GM21367 (cell line): ENCODE data around the gene ANGPTL4.
"Not testable (repeated sequence)": the region's sequence is repeated elsewhere in the genome, so short reads cannot be mapped to it uniquely, and the experiment has no call there.

Experiments used
- ATAC-seq: cut with Tn5 transposase; IDR thresholded peaks from one replicate; pipeline ENCODE4 v1.9.1; 2021; ENCODE audit not compliant: unreplicated experiment

Gene ANGPTL4

DNA sequence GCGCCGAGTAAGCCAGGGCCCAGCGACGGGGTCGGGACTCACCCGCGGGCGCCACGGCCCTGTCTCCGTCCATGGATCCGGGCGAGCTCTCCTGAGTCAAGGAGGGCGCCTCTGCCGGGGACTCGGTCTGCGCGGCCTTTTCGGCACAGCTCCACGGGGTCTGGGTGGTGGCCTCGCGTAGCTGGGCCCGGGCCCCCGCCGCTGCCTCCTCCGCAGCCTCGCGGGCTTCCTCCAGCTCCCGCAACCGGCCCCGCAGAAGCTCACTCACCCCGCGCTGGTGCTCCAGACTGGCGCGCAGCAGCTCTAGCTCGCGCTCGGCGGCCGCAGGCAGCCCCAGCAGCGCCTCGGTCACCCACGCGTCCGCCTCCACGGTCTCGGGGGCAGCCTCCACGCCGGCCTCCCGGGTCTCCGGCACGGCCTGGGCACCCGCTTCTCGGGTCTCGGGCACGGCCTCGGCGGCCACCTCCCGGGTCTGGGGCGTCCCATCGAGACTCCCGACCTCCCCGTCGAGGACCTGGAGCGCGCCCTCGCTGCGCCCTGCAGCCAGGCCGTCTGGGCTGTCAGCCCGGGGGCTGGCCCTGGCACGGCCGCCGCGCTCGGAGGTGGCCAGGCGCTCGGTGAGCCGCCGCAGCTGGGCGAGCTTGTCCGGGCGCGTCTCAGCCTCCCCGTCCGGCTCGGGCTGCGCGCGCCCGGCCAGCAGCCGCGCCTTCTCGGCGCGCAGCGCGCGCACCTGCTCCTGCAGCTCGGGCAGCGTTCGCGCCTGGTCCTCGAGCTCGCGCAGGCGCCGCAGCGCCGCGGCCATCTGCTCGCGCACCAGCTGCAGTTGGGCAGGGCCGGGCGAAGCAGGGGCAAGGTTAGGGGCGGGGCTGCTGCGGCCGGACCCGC is 29.3 kb upstream of the ANGPTL4 start:
- ATAC-seq = no peak

GRCh38 chr19:8335343-8336071 is 28.4 kb upstream of the ANGPTL4 start:
- no peak for ATAC-seq

DNA sequence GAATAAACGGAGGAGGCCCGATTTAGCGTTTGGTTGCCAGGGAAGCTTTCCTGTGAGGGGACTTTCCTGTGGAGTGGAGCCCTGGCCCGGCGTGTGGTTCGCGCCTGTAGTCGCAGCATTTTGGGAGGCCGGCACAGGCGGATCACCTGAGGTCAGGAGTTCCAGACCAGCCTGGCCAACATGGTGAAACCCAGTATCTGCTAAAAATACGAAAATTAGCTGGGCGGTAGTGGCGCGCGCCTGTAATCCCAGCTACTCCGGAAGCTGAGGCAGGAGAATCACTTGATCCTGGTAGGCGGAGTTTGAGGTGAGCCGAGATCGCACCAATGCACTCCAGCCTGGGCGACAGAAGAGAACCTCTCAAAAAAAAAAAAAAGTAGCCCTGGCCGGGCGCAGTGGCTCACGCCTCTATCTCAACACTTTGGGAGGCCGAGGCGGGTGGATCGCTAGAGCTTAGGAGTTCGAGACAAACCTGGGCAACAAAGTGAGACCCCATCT is 27.8 kb upstream of the ANGPTL4 start:
- no peak for ATAC-seq

DNA sequence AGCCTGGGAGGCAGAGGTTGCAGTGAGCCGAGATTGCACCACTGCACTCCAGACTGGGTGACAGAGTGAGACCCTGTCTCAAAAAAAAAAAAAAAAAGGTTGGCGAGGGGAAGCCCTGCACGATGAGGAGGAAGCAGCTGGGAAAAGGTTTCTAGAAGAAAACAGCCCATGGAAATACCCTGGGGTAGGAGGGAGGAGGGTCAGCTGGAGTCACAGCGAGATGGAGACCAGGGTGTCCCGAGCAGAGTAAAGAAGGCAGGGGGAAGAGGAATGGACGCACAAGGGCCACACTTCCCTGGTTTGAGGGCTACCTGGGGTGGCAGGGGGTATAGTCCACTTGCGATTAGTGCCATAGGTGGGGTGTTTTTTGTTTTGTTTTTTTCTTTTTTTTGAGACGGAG is 27.3 kb upstream of the ANGPTL4 start:
- ATAC-seq = no peak

DNA sequence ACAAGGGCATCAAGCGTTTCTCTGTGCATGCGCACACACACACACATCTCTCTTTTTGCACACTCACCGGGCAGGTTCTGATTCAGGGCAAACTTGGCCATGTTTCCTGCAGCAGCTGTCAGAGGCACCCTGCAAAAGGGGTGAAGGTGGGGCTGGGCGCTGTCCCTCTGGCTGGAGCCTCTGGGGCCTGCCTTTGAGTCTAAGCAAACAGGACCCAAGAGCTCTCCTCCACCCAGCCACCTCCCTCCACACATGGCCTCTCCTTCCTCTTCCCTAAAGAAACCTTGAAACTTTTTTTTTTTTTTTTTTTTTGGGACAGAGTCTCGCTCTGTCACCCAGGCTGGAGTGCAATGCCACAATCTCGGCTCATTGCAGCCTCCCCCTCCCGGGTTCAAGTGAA is 26.2 kb upstream of the ANGPTL4 start:
- ATAC-seq = no peak

GRCh38 chr19:8338835-8339234 is 25.1 kb upstream of the ANGPTL4 start:
- ATAC-seq = no peak

GRCh38 chr19:8340341-8341096 is 23.4 kb upstream of the ANGPTL4 start:
- ATAC-seq = no peak

GRCh38 chr19:8341504-8341903 is 22.5 kb upstream of the ANGPTL4 start:
- ATAC-seq = not testable (repeated sequence)

DNA sequence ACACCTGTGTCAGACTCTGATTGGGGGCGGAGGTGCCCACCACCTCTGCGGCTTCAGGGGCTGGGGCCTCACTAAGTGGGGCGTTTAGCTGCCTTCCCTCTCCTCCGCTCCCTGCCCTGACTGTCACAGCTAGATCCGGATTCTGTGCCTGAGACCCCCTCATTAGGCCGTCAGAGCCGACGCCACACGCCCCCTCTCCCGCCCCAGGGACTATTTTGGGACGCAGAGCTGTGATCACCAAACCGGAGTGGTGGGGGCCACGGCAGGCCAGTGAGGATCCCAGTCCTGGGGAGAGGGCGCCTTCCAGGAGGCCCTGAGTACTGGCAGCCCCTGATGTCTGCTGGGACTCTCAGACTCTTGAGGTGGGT is 21.7 kb upstream of the ANGPTL4 start:
- no peak for ATAC-seq

DNA sequence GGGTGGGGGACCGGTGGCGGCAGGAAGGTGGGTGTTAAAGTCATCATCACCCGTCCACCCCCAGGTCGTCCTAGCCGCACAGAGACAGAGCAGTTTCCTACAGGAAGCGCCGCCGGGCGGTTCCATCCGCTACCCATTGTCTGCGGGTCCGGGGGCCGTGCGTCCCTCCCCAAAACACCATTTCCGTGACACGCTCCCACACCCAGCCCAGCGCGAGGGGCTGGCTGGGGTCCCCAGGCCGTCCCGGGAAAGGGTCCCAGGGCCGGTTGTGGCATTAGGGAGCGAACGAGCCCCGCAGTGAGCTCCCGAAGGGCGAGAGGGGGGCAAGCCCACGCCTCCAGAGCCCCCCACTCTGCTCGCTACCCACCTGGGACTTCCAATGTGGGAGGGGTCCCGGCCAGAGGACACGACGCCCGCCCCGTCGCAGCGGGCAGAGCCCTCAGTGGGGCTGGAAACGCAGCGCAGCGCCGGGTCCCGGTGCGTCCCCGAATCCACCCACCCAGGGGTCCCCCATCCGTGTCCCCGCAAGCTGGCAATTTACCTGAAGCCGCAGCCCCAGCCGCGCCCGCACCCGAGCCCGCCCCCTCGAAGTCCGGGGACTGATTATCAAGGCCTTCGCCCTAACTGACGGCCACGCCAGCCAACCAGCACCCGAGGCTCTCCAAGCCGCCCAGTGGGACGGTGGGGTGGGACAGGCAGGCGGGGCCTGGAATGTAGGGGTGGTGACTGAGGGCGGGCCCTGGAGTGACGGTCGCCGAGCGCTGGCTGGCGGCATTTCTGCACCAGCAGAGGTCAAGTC is 21.1 kb upstream of the ANGPTL4 start, which contains the start of gene KANK3:
Gene KANK3 (minus strand): TSS at position 579 of the 799 bp plus-strand sequence. CDS start 5,434 bp downstream, outside the sequence.
- ATAC-seq = peak; percentile 55

GRCh38 chr19:8343483-8343844 is 20.5 kb upstream of the ANGPTL4 start:
- no peak for ATAC-seq

DNA sequence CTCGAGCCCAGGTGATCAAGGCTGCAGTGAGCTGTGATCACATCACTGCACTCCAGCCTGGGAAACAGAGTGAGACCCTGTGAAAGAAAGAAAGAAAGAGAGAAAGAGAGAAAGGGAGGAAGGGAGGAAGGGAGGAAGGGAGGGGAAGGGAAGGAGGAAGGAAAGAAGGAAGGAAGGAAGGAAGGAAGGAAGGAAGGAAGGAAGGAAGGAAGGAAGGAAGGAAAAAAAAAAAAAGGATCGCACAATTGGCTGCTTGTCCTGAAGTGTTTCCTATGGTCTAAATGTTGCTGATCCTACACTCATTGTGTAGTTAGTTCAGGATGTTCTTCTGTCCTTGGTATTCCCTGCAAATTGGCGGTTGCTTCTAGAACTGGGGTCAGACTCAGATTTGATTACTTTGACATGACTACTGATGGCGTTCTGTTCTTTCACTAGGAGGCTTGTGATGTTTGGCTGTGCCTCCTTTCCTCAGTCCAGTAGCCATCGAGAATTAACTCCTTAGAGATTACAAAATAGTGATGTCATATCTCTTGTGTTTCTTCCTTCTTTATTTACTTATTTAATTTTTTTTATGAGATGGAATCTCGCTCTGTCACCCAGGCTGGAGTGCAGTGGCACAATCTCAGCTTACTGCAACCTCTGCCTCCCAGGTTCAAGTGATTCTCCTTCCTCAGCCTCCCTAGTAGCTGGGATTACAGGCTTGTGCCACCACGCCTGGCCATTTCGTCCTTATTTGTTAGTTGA is 14.2 kb upstream of the ANGPTL4 start:
- not testable (repeated sequence) for ATAC-seq

DNA sequence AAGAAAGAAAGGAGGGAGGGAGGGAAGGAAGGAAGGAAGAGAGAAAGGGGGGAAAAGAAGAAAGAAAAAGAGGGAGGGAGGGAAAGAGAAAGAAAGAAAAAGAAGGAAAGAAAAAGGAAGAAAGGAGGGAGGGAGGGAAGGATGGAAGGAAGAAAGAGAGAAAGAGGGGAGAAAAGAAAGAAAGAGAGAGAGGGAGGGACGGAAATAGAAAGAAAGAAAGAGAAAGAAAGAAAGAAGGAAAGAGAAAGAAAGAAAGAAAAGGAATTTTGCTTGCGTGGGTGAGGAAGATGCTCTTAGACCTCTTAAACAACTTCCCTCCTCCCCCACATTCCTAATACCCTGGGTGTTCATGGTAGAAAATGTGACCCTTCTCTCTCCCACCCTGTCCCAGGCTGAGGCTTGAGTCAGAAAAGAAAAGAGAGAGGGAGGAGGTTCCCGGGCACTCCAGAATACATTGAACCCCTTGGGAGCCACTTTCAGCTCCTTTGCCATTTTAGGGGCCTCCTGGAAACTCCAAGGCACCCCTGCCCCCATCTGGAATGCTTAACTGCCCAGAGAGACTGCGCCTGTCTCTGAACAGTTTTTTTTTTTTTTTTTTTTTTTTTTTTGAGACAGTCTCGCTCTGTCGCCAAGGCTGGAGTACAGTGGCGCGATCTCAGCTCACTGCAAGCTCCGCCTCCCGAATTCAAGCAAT is 11.7 kb upstream of the ANGPTL4 start:
- ATAC-seq = no peak

GRCh38 chr19:8352845-8353244 is 11.1 kb upstream of the ANGPTL4 start:
- ATAC-seq = not testable (repeated sequence)

DNA sequence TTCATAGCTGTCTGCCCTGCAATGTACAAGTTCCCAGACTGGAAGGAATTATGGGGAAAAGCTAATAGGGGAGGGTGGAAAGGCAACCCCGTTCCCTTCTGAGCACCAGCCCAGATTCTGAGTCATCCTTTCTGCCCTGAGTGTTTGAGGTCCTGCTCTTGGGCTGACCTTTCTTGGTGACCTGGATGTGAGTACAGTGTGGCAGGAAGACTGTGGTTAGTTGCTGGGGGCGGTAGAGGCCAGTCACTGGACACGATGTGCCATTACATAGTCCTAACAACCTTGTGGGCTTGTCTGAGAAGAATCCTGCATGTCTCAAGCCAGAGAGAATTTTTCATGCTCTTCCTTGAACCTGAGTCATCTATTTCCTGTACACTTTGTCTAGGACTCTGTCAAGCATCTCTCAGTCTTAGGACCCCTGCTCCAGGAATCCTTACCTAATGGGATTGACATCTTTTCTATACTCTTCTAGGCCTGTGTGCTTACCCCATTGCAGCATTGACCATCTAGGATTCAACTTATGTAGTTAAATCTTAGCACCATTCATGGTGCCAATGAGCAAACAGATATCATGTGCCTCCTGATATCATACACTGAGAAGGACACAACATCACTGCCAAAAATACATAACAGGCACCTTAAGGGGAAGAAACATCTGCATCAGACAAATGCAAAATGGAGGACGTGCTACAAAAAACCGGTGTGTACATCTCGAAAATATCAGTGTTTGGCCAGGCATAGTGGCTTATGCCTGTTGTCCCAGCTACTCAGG is 8.1 kb upstream of the ANGPTL4 start:
- ATAC-seq = no peak

DNA sequence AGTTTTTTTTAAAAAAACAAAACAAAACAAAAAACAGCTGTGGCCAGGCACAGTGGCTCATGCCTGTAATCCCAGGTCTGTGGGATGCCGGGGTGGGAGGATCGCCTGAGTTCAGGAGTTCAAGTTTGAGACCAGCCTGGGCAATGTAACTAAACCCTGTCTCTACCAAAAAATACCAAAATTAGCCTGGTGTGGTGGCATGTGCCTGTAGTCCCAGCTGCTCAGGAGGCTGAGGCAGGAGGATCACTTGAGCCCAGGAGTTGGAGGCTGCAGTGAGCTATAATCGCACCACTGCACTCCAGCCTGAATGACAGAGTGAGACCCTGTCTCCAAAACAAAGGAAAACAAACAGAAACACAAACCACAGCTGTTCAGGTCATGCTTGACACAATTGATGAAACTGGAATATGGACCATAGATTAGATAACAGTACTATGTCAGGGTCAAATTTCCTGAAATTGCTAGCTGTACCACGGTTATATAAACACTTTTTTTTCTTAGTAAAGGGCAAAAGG is 6.9 kb upstream of the ANGPTL4 start:
- ATAC-seq = no peak

DNA sequence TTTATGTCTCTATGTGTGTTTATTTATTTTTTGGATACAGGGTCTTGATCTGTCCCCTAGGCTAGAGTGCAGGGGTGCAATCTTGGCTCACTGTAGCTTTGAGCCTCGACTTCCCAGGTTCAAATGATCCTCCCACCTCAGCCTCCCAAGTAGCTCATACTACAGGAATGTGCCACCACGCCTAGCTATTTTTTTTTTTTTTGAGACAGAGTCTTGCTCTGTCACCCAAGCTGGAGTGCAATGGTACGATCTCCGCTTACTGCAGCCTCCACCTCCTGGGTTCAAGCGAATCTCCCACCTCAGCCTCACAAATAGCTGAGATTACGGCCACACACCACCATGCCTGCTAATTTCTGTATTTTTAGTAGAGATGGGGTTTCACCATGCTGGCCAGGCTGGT is 5.0 kb upstream of the ANGPTL4 start:
- ATAC-seq = no peak

GRCh38 chr19:8360196-8360595 is 3.8 kb upstream of the ANGPTL4 start:
- ATAC-seq = no peak
